Measurements from ENCODE around the gene CASP8.
A peak's percentile ranks its signal among the peaks of the same experiment; 100 is the strongest.

Gene CASP8

DNA sequence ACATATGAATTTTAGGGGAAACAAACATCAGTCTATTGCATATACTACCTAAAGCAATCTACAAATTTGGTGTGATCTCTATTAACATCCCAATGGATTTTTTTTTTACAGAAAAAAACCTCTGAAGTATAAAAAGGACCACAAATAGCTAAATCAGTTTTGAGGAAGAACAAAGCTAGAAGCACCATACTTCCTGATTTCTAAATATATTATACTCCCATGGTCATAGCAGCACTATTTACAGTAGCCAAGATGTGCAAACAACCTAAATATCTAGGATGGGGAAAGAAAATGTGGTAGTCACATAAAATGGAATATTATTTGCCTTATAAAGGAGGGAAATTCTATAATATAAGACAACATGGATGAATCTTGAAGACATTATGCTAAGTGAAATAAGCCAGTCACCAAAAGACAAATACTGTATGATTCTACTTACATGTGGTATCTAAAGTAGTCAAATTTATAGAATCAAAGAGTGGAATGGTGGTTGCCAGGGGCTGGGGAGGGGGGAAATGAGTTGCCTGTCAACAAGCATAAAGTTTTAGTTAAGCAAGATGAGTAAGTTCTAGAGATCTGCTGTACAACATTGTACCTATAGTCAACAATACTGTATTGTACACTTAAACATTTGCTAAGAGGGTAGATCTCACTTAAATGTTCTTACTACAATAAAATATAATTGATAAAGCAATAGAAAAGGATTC, 17.6 kb upstream of the CASP8 start:
- DNase-seq, result no peak

DNA sequence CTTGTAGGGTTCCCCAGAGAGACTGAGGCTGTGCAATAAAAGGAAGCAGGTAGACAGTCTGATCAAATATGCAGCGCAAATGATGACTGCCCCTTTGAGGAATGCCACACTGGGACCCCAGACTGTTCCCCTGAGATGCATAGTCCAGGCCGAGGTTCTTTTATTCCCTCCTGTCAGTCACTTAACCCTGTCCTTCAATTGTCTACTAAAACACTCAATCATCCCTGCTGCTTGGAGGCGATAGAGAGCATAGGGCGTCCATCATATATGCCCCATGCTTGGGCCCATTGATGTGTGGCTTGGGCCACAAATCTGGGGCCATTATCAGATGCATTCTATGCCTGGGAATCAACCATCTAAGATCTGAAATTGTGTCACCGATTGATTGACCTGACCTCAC, 15.5 kb upstream of the CASP8 start:
- DNase-seq, result no peak

DNA sequence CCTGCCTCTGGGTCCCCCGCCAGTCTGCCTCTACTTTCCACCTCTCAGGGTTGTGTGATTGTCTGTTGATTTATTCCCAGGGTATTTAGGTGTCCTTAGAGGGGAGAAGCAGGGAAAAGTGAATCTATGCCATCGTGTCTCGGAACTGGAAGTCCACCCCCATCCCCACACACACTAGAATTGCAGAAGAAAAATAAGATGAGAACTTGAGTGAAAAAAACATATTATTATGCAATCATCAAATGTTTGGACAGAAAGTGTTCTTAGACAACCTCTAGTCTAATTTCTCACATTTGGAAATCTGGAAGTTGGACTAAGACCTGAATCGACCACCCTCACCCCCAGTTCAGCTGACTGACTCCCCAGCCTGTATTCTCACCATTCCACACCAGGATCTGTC, 14.1 kb upstream of the CASP8 start:
- DNase-seq, result no peak

DNA sequence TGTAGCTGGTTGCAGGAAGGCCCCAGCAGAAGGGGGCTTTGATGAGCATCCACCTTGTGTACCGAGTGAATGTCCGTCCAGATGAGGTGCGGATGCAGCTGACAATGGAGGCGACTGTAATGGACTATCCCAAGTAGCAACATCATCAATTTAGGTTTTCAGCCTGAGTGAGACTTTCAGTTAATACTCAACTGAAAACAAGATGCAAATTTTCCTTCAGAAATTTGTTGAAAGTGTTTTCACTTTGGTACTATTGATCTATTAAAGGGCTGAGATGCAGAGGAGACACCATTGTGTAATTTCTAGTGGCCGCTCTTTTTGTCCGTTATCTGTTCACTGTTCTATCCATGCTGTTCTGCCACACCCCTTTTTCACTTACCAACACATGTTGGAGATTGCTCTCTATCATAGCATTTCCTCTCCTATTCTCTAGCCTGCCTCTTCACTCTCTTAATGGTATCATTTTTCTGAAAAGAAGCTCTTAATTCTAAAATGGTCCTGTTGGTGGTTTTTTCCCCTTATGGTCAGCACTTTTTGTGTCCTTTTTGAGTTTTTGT, 12.0 kb upstream of the CASP8 start:
- no peak for DNase-seq

DNA sequence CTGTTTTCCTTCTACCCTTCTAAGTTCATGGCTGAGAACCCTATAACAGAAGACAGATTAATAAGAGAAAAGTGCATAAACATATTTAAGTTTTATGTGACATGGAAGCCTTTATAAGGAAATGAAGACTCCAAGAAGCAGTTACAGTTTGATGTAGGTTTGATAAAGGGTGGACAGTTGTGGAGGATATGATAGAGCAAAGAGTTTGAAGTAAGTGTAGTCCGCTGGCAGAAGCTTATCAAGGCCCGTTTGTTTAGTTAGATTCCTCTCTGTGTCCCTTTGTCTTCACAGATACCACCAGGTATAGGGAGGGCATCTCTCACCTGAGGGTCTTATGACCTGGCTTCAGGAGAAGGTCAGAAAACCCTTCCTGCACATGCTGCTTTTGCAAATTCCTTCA, 10.4 kb upstream of the CASP8 start:
- DNase-seq, result no peak

- DNase-seq, result no peak
These were observed 9.6 kb upstream of the CASP8 start for GRCh38 chr2:201250741-201251140.

GRCh38 chr2:201254081-201254730, 6.1 kb upstream of the CASP8 start:
- DNase-seq, result peak; percentile 18

DNA sequence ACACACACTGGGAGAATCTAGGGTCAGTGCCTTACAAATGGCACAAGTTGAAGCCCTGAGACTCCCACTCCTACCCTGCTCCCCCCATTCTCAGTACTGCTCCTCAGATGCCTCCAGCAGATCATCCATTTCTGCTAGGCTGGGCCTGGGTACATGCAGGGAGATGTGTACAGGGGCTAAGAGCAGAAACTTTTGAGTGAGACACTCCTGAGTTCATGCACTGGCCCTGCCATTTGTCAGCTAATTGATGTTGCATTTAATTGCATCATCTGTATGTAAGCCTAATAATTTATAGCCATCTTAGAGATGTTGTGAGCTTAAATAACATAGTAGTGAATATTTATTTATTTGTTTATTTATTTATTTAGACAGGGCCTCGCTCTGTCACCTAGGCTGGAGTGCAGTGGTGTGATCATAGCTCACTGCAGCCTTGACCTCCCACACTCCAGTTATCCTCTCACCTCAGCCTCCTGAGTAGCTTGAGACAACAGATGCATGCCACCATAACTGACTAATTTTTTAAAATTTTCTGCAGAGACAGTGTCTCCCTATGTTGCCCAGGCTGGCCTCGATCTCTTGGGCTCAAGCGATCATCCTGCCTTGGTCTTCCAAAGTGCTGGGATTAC, 4.8 kb upstream of the CASP8 start:
- no peak for DNase-seq

- no peak for DNase-seq
These were observed 4.3 kb upstream of the CASP8 start for GRCh38 chr2:201256082-201256481.

- no peak for DNase-seq
These were observed 2.9 kb upstream of the CASP8 start for GRCh38 chr2:201257381-201257955.

- DNase-seq, result no peak
These were observed 2.2 kb upstream of the CASP8 start for GRCh38 chr2:201257956-201258665.

GRCh38 chr2:201258666-201259615, 1.4 kb upstream of the CASP8 start:
- DNase-seq, result no peak

- no peak for DNase-seq
These were observed 1.1 kb downstream of the CASP8 start for GRCh38 chr2:201261471-201261870.

DNA sequence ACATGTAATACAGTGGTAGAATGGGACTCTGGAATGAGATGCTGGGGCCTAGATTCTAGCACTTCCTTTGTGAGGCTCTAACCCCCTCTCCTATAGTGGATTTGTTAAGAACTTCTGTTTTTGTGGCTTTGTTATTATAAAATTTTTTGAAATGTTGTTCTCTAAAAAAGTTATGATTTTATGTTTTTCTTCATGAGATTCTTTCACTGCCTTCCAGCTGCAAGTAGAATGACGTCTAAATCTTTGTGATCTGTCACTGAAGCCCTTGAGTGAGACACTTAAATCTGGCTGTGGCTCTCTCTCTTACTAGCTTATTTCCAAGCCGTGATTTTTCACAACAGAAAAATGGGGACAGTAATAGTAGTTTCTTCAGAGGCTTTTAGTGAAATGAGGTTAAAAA, 1.6 kb downstream of the CASP8 start:
- no peak for DNase-seq

DNA sequence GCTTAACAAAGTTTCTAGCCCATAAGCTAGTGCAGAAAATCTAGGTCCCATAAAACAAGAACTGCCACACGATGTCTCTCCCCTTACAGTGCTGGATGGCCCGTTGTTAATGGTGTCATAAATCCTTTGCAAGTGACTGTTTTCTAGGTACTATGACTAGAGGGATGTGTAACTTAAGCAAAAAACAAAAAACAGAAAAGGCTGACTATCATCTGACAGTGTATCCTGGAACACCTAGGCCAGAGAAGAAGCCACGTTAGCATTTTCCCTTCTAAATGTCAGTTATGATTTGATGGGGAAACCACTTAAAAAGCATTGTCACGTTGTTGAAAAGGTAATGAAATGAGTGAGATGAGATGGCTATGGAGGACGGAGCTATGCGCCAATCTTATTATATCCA, 2.4 kb downstream of the CASP8 start:
- DNase-seq, result no peak

GRCh38 chr2:201263779-201264178, 3.4 kb downstream of the CASP8 start:
- no peak for DNase-seq

DNA sequence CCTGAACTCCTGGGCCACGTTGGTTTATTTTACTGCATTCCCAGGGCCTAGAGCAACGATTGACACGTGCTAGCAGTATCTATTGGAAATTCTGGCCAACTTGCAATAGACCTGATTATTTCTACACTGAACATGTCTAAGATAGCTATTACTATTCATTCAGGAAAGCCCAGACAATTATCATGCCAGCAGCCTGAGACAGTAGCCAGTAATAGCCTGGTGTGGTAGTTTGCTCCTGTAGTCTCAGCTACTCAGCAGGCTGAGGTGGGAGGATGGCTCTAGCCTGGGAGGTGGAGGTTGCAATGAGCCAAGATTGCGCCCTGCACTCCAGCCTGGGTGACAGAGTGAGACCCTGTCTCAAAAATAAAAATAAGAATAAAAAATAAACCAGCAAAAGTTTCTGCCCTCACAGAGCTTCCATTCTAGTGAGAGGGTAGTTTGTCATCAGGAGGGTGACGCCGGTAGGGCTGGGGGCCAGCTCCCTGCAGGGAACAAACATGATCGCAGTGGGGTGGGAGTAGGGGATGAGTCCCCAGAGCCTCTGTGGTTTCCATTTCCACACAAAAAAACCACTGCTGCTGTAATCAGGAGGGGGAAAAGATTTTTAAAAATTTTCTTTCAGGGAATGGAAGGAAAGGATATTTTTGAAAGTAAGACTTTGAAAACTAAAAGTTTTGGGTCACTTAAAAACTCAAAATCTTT, 4.3 kb downstream of the CASP8 start:
- no peak for DNase-seq

DNA sequence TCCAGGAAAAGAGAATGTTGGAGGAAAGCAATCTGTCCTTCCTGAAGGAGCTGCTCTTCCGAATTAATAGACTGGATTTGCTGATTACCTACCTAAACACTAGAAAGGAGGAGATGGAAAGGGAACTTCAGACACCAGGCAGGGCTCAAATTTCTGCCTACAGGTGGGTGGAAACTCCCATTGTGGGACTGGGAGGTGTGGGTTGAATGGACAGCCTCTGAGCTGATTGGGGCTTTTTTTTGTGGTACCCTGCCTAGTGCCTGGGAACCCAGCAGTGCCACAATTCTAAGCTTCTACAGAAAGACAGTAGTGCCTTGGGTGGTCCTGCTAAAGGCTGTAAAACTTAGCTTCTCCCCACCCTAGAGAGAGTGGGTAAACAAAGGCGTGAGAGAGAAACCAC, 6.3 kb downstream of the CASP8 start:
- no peak for DNase-seq

DNA sequence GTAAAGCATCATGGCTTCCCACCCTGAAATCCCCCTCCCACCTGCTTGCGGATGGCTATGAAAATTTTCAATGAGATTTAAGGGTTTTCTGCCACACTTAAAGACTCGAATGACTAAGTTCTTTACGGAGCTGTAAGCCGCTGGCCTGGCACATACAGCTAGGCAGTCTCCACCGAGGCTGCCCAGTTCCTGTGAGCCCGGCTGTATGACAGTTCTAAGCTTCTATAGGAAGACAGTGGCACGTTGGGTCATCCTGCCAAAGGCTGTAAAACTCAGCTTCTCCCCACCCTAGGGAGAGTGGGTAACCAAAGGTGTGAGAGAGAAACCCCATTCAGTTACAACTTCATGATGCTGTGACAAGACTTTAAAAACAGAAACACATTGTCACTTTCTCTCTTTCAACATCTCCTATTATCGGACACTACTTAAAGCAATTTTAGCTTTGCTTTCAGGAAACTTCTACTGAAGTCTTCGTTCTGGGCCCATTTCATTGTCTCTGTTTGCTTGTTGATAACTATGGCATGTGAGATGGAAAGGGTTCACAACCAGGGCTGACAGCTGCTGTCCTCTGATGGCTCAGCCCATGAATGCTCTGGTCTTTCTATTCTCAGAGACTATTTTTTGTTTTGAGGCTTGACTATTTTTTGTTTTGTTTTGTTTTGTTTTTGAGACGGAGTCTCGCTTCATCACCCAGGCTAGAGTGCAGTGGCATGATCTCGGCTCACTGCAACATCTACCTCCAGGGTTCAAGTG, 7.1 kb downstream of the CASP8 start:
- no peak for DNase-seq

DNA sequence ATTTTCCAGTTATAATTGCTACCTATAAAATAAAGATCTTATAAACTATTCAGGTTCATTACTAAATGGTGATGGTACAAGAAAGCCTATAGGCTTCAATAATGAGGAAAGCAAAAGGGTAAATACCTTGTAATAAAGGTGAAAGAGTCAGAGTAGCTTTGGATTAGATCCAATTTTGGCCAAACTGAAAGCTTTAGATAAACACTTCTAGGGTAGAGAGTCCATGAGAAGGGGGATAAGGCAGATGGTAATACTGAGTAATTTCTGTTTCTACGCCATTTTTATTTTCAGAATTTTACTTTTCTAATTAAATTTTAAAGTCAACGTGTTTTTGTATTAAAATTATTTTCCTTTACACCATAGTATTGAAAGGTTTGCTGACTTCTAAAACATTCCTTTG, 9.4 kb downstream of the CASP8 start:
- DNase-seq, result no peak
